ENCODE data around the gene CHAT.

DNA sequence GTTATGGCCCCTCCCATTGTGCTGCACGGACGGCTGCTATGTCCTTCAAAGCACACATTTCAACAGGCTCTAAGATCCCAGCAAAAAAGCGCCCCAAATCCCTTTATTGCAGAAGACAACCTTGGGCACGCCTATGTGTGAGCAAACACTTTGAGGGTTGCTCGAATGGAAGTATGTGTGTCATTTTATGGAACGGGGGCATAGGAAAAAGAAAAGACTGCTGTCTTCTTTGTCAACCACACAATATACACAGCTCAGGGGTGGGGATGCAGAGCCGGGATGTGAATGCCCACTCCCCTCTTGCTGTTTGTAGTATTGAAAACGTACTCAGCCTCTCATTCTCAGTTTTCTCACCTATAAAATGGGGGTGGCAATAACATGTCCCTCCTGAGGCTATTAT is 97.6 kb downstream of the CHAT start:
- TF ChIP-seq TAF1 (IDR thresholded peaks at IDR 0.05; ENCODE audit: borderline replicate concordance, low read depth, low read length) (no peak), POLR2A (IDR thresholded peaks at IDR 0.05; ENCODE audit: low read depth, low read length) (no peak)

Measured in GM12892 (cell line).